Astrocyte of the cerebellum (primary cell): ENCODE data around the gene SUPT6H.

ENCODE experiments used
- DNase-seq: peaks from one replicate; pipeline ENCODE4 v3.0.0-alpha.2; 2011; ENCODE audit warnings: low read depth
- H3K4me3 ChIP-seq: 2 replicates; pipeline ENCODE4 v1.5.1; 2011; ENCODE audit warnings: mild to moderate bottlenecking, low read depth, low read length, moderate library complexity
- CTCF ChIP-seq: IDR thresholded peaks from 2 replicates; pipeline ENCODE4 v1.5.1; 2012; ENCODE audit warnings: low read length, low read depth, moderate library complexity, mild to moderate bottlenecking; ENCODE audit errors: missing control alignments
- in situ Hi-C: cut with HindIII; loops from 2 replicates; pipeline ENCODE4 v1.10.0; 2017; ENCODE audit warnings: low sequenced_read_pairs

The SUPT6H gene

GRCh38 chr17:28684963-28685362, 23.0 kb downstream of the SUPT6H start:
- in situ Hi-C loops: no loop called here
- no peak overlapping the region for H3K4me3 ChIP-seq
- no peak for DNase-seq
- TF ChIP-seq CTCF: no peak

- no peak for TF ChIP-seq CTCF
- in situ Hi-C loops: no loop called here
- no peak overlapping the region for H3K4me3 ChIP-seq
- no peak for DNase-seq
These were observed 23.4 kb downstream of the SUPT6H start for GRCh38 chr17:28685366-28685765.

GRCh38 chr17:28686296-28686695, 24.3 kb downstream of the SUPT6H start:
- TF ChIP-seq CTCF: no peak
- no peak for DNase-seq
- no peak overlapping the region for H3K4me3 ChIP-seq
- in situ Hi-C loops: no loop called here

- in situ Hi-C loops: no loop called here
- H3K4me3 ChIP-seq: no peak overlapping the region
- TF ChIP-seq CTCF: no peak
- no peak for DNase-seq
These were observed 26.5 kb downstream of the SUPT6H start for GRCh38 chr17:28688481-28688880.

- DNase-seq: no peak
- in situ Hi-C loops: no loop called here
- no peak overlapping the region for H3K4me3 ChIP-seq
- no peak for TF ChIP-seq CTCF
These were observed 27.0 kb downstream of the SUPT6H start for GRCh38 chr17:28689011-28689410.

- in situ Hi-C loops: no loop called here
- DNase-seq: no peak
- TF ChIP-seq CTCF: no peak
These were observed 31.9 kb downstream of the SUPT6H start for GRCh38 chr17:28693869-28694268.

More at GRCh38 chr17:28693869-28694268, 31.9 kb downstream of the SUPT6H start:
- no peak overlapping the region for H3K4me3 ChIP-seq
